ENCODE data around the gene VWA5B2.

DNA sequence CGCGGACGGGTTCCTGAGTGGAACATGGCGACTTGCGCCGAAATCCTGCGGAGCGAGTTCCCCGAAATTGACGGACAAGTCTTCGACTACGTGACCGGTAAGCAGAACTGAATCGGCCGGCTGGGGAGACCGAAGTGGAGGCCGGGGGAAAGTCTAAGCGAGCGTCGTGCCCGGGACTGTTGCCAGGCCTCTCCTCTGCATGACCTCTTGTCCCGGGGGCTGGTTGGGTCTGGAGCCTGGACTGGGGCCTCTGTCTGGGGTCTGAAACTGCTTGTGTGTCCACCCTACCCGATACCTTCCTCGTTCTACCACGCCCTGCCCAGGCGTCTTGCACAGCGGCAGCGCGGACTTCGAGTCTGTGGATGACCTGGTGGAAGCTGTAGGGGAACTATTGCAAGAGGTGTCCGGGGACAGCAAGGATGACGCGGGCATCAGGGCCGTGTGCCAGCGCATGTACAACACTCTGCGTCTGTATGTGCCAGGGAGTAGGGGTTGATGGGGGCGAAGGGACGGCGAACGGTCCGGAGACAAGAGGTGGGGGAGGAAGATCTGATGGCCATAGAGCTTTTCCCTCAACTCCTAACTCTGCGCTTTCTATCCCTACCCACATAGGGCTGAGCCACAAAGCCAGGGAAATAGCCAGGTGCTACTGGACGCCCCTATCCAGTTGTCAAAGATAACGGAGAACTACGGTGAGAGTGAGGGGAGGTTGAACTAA lies 43.0 kb upstream of the VWA5B2 start, which contains the start of gene ABCF3:
- TF ChIP-seq GATA3 (IDR thresholded peaks at IDR 0.05; ENCODE audit: low read depth, low read length), result no peak
- no peak for TF ChIP-seq GATA2 (IDR thresholded peaks at IDR 0.05; ENCODE audit: low read depth, low read length)
